Esophagus squamous epithelium (tissue), 5 donors: ENCODE results near the gene PRPF40B. TPM values are rescaled to one million over a fixed set of nuclear protein-coding genes. Genes with fewer than 3 reads are reported as not detected.

ENCODE experiments used
- DNase-seq: peaks from one replicate; lab custom pipeline; 2025; lab: John Stamatoyannopoulos, UW
- H3K27ac ChIP-seq, 4 donors: fragments of 200-600 bp; sonication (generic); one replicate each; pipeline ENCODE4 v1.5.1; 2016 to 2019; ENCODE audit warnings: mild to moderate bottlenecking in 1 of 4
- H3K27me3 ChIP-seq, 4 donors: fragments of 200-600 bp; sonication (generic); 1 replicate in 3 of 4; 2 replicates in 1 of 4; pipeline versions ENCODE4 v1.5.1 to v1.6.0; 2017 to 2021; ENCODE audit warnings: antibody characterized with exemption in 1 of 4
- H3K36me3 ChIP-seq, 3 donors: fragments of 200-600 bp; sonication (generic); one replicate each; pipeline ENCODE4 v1.5.1; 2016 to 2019
- H3K4me1 ChIP-seq, 3 donors: fragments of 200-600 bp; sonication (generic); one replicate each; pipeline ENCODE4 v1.5.1; 2017 to 2019
- H3K4me3 ChIP-seq, 4 donors: fragments of 200-600 bp; sonication (generic); 1 replicate in 3 of 4; 2 replicates in 1 of 4; pipeline ENCODE4 v1.5.1; 2016 to 2019; ENCODE audit warnings: mild to moderate bottlenecking in 2 of 4, moderate library complexity in 1 of 4
- H3K9me3 ChIP-seq, 3 donors: fragments of 200-600 bp; sonication (generic); one replicate each; pipeline ENCODE4 v1.5.1; 2016 to 2019
- CTCF ChIP-seq, 6 experiments: fragments of 450-650 bp in 4 of 6; fragments of 200-600 bp in 2 of 6; sonication (generic) in 2 of 6; IDR thresholded peaks; one replicate each; pipeline ENCODE4 v1.5.1; 2016 to 2019; ENCODE audit warnings: antibody characterized with exemption in 6 of 6, mild to moderate bottlenecking in 4 of 6, moderate library complexity in 4 of 6
- POLR2A ChIP-seq, 4 donors: fragments of 450-650 bp; IDR thresholded peaks; one replicate each; pipeline ENCODE4 v1.6.1; 2017; ENCODE audit warnings: antibody characterized with exemption in 4 of 4, mild to moderate bottlenecking in 4 of 4, moderate library complexity in 3 of 4
- WGBS, 2 donors: methylation state at CpG; one replicate each; pipeline ENCODE4 v1.1.5; 2018; 5-methylcytosine and 5-hydroxymethylcytosine counted together
- intact Hi-C: fragments of 100-400 bp; cut with DNase I; formaldehyde crosslinking; loops from one replicate; pipeline ENCODE4 v1.15.0; 2022
- total RNA-seq, 4 donors: library from RNA; depleted of rRNA; stranded (reverse); fragments of >200 nt; gene quantifications; one replicate each; pipeline ENCODE4 v1.1.0, GENCODE V29; 2016
- donor health status: DM: yes; HTN: yes; CAD: no.

PRPF40B gene
- total RNA-seq, 4 donors from 2014 or later = 5.2 to 14.5 (median 10.2) TPM

GRCh38 chr12:49665384-49665783 is 42.0 kb downstream of the PRPF40B start:
- no peak overlapping the region for H3K4me3 ChIP-seq
- 80 to 86% methylated on average over 2 of the region's 2 CpGs for WGBS, 2 donors
- DNase-seq = no peak
- H3K36me3 ChIP-seq = peaks cover 0 to 11% (median 0%) of the 10 kb centered on the region in 3 donors
- intact Hi-C loops = no loop called here
- H3K9me3 ChIP-seq = no peaks in the 10 kb centered on the region
- no peaks in the 10 kb centered on the region for H3K27me3 ChIP-seq
- H3K27ac ChIP-seq = peak overlapping the region in 1 of 4 donors; percentile 75
- H3K4me1 ChIP-seq = peaks cover 6 to 67% (median 36%) of the 10 kb centered on the region in 3 donors
- TF ChIP-seq POLR2A (IDR thresholded peaks at IDR 0.05) (no peak), CTCF (IDR thresholded peaks at IDR 0.05) (no peak)

GRCh38 chr12:49666176-49666575 is 42.8 kb downstream of the PRPF40B start:
- Histone ChIP-seq H3K9me3 (no peaks in the 10 kb centered on the region), H3K4me1 (peaks cover 7 to 67% (median 42%) of the 10 kb centered on the region in 3 donors), H3K27ac (no peak overlapping the region), H3K36me3 (peaks cover 0 to 5% (median 0%) of the 10 kb centered on the region in 3 donors), H3K27me3 (no peaks in the 10 kb centered on the region), H3K4me3 (no peak overlapping the region)
- no peak for DNase-seq
- TF ChIP-seq CTCF (IDR thresholded peaks at IDR 0.05) (no peak), POLR2A (IDR thresholded peaks at IDR 0.05) (no peak)
- WGBS, 2 donors = 88 to 89% methylated on average over 4 of the region's 4 CpGs
- intact Hi-C loops = no loop called here

GRCh38 chr12:49667325-49668090 is 44.1 kb downstream of the PRPF40B start:
- Histone ChIP-seq H3K9me3 (no peaks in the 10 kb centered on the region), H3K27me3 (no peaks in the 10 kb centered on the region), H3K27ac (no peak overlapping the region), H3K36me3 (peaks cover 0 to 5% (median 0%) of the 10 kb centered on the region in 3 donors), H3K4me3 (no peak overlapping the region), H3K4me1 (peaks cover 21 to 67% (median 48%) of the 10 kb centered on the region in 3 donors)
- 80 to 81% methylated on average over 2 of the region's 2 CpGs for WGBS, 2 donors
- intact Hi-C loops = no loop called here
- TF ChIP-seq CTCF (IDR thresholded peaks at IDR 0.05) (no peak), POLR2A (IDR thresholded peaks at IDR 0.05) (no peak)
- no peak for DNase-seq

- Histone ChIP-seq H3K4me3 (no peak overlapping the region), H3K27ac (peak overlapping the region in 2 of 4 donors; percentile 89 to 93), H3K36me3 (peaks cover 0 to 5% (median 0%) of the 10 kb centered on the region in 3 donors), H3K27me3 (no peaks in the 10 kb centered on the region), H3K9me3 (no peaks in the 10 kb centered on the region), H3K4me1 (peaks cover 37 to 67% (median 48%) of the 10 kb centered on the region in 3 donors)
- TF ChIP-seq CTCF (IDR thresholded peaks at IDR 0.05) = no peak
- no peak for TF ChIP-seq POLR2A (IDR thresholded peaks at IDR 0.05)
- intact Hi-C loops = no loop called here
- no peak for DNase-seq
- 88 to 96% methylated on average over 4 of the region's 4 CpGs for WGBS, 2 donors
These were observed 46.4 kb downstream of the PRPF40B start for GRCh38 chr12:49669796-49670195.

- DNase-seq = no peak
- H3K4me1 ChIP-seq = peaks cover 43 to 67% (median 54%) of the 10 kb centered on the region in 3 donors
These were observed 47.8 kb downstream of the PRPF40B start for GRCh38 chr12:49671031-49671765.

More at GRCh38 chr12:49671031-49671765, 47.8 kb downstream of the PRPF40B start:
- Histone ChIP-seq H3K9me3 (no peaks in the 10 kb centered on the region), H3K27ac (peak overlapping the region; percentile 70 to 95 (median 91)), H3K36me3 (no peaks in the 10 kb centered on the region), H3K4me3 (no peak overlapping the region), H3K27me3 (no peaks in the 10 kb centered on the region)
- intact Hi-C loops = no loop called here
- 55 to 58% methylated on average over 3 to 5 of the region's 5 CpGs for WGBS, 2 donors
- no peak for TF ChIP-seq CTCF (IDR thresholded peaks at IDR 0.05)
- no peak for TF ChIP-seq POLR2A (IDR thresholded peaks at IDR 0.05)
